BLaER1 (cell line): Measurements from ENCODE around the gene WDFY1.

Source experiments
- H3K27ac ChIP-seq: shearing (Covaris generic); formaldehyde crosslinking; 2 replicates; pipeline ENCODE4 v1.8.1; 2022
- H3K27me3 ChIP-seq: shearing (Covaris generic); formaldehyde crosslinking; 2 replicates; pipeline ENCODE4 v1.8.1; 2022
- H3K36me3 ChIP-seq: shearing (Covaris generic); formaldehyde crosslinking; 2 replicates; pipeline ENCODE4 v1.8.1; 2022
- H3K4me1 ChIP-seq: shearing (Covaris generic); formaldehyde crosslinking; 2 replicates; pipeline ENCODE4 v1.8.1; 2022
- H3K4me2 ChIP-seq: shearing (Covaris generic); formaldehyde crosslinking; 2 replicates; pipeline ENCODE4 v1.8.1; 2022
- H3K4me3 ChIP-seq: shearing (Covaris generic); formaldehyde crosslinking; 2 replicates; pipeline ENCODE4 v1.8.1; 2022
- H3K9ac ChIP-seq: shearing (Covaris generic); formaldehyde crosslinking; 2 replicates; pipeline ENCODE4 v1.8.1; 2022
- H3K9me3 ChIP-seq: shearing (Covaris generic); formaldehyde crosslinking; 2 replicates; pipeline ENCODE4 v1.8.1; 2022
- H4K20me1 ChIP-seq: shearing (Covaris generic); formaldehyde crosslinking; 2 replicates; pipeline ENCODE4 v1.8.1; 2022
- Cebpa-rat ChIP-seq: shearing (Covaris generic); IDR thresholded peaks from 2 replicates; pipeline ENCODE4 v1.8.1; 2022

The WDFY1 gene

DNA sequence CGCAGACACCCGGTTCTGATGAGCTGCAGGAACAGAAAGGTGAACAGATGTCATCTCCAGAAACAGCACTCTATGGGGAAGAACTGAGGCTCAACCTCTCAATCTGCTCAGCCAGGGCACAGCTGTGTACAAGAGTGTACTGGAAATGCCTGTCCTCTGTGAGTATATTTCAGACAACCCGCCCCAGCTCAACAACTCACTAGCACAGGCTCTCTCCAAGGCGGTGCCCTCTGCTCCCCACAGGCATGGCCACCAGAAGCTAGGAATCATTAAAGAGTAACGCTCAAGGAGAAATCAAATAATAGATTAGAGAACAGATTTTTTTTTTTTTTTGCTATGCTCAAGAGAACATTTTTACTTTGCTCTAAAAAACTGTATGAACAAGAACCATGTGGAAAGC is 43.8 kb downstream of the WDFY1 start:
- Histone ChIP-seq H3K4me2 (no peak overlapping the region), H3K9me3 (no peaks in the 10 kb centered on the region), H3K27ac (no peak overlapping the region), H3K9ac (no peak overlapping the region), H4K20me1 (no peaks in the 10 kb centered on the region), H3K36me3 (peaks cover 66% of the 10 kb centered on the region), H3K4me1 (peaks cover 26% of the 10 kb centered on the region), H3K27me3 (no peaks in the 10 kb centered on the region), H3K4me3 (no peak overlapping the region)
- no peak for TF ChIP-seq Cebpa-rat

DNA sequence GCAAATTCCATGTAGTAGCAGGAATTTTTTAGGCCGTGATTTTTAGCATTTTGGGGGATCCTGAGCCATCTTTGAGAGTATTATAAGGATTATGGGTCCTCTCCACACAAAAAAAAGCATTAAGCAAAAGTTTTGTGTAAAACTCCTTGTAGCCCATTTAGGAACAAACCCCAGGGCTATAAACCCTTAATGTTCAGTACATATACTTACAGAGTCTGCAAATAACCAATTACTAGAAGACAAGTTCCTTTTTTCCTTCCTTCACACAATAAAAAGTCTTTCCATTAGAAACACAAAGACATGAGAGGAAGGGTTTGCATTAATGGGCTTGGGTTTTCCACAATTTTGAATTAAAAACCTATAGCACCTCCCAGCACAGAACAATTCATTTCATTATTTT is 44.6 kb downstream of the WDFY1 start:
- Histone ChIP-seq H4K20me1 (no peaks in the 10 kb centered on the region), H3K36me3 (peaks cover 66% of the 10 kb centered on the region), H3K4me2 (no peak overlapping the region), H3K27ac (no peak overlapping the region), H3K4me1 (peaks cover 34% of the 10 kb centered on the region), H3K27me3 (no peaks in the 10 kb centered on the region), H3K9ac (no peak overlapping the region), H3K9me3 (no peaks in the 10 kb centered on the region), H3K4me3 (no peak overlapping the region)
- no peak for TF ChIP-seq Cebpa-rat

DNA sequence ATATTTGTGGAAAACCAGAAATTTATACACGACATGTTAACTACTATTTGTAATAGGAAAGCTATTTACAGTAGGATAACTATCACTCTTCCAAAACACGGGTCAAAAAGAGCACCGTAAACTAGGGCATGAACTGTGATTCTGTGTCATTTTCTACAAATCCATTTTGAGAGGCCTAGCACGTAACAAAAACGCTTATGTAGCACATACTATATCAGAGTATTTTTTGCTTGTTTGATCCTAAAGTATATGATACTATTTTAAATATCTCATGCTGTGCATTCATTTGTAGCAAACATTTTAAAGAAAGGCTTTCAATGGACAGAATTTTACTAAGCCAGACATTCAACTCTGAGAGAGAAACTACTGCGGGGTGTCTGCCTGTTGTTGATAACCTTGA is 45.1 kb downstream of the WDFY1 start:
- Histone ChIP-seq H4K20me1 (no peaks in the 10 kb centered on the region), H3K4me1 (peaks cover 39% of the 10 kb centered on the region), H3K36me3 (peaks cover 63% of the 10 kb centered on the region), H3K9ac (no peak overlapping the region), H3K4me3 (no peak overlapping the region), H3K4me2 (no peak overlapping the region), H3K9me3 (no peaks in the 10 kb centered on the region), H3K27ac (no peak overlapping the region), H3K27me3 (no peaks in the 10 kb centered on the region)
- no peak for TF ChIP-seq Cebpa-rat

DNA sequence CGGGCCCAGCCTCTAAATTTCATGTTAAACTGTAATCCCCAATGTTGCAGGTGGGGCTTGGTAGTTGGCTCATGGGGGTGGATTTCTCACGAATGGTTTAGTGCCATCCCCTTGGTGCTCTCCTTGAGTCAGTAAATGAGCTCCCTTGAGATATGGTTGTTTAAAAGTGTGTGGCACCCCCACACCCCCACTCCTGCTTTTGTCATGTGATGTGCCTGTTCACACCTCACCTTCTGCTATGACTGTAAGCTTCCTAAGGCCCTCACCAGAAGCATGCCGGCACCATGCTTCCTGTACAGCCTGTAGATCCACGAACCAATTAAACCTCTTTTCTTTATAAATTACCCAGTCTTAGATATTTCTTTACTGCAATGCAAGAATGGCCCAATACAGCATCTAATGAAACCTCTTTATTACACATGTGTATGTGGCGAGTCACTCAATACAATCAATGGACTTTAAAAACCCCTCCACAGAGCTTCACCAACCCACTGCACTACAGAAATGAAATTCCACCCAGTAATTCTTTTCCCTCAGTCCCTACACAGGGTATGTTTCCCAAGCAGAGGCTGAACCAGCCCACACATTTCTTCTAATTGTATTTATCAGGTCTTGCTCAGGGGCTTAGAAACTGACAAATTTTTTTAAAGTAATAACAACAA is 47.3 kb downstream of the WDFY1 start:
- H3K36me3 ChIP-seq, result peaks cover 45% of the 10 kb centered on the region
- no peak for TF ChIP-seq Cebpa-rat
- peak overlapping the region; percentile 78 for H3K27ac ChIP-seq

DNA sequence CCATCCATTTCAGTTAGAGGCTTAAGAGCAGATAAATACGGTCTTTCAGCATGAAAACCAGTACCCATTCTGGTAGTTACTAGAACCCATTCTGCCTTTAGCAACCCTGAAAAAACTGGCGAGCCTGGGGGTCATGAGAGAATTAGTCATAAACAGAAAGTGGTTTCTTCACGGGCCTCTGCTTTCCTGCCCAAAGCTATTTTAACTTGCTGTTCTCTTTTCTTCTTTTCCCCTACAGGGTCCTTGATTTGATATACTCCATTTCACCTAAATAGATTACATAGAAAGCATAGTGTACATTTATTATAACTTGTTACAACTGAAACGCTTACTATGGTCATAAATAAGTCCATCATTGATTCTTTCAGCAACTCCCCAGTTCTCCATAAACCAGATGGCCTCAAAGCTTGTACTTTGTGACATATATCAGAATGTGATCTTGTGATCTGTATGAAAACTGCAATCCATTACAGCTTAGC is 48.3 kb downstream of the WDFY1 start:
- Histone ChIP-seq H3K4me1 (peaks cover 71% of the 10 kb centered on the region), H3K9me3 (no peaks in the 10 kb centered on the region), H3K36me3 (peaks cover 40% of the 10 kb centered on the region), H3K4me2 (peak overlapping the region; percentile 82), H4K20me1 (no peaks in the 10 kb centered on the region), H3K27ac (peak overlapping the region; percentile 78), H3K4me3 (peak overlapping the region; percentile 28; the same call in 1 of the 2 replicates), H3K9ac (peak overlapping the region; percentile 64), H3K27me3 (no peaks in the 10 kb centered on the region)
- no peak for TF ChIP-seq Cebpa-rat

More for the DNA sequence above, 47.3 kb downstream of the WDFY1 start:
- Histone ChIP-seq H3K9me3 (no peaks in the 10 kb centered on the region), H3K4me2 (peak overlapping the region; percentile 82), H3K4me1 (peaks cover 62% of the 10 kb centered on the region), H3K27me3 (no peaks in the 10 kb centered on the region), H3K9ac (no peak overlapping the region), H4K20me1 (no peaks in the 10 kb centered on the region), H3K4me3 (no peak overlapping the region)

DNA sequence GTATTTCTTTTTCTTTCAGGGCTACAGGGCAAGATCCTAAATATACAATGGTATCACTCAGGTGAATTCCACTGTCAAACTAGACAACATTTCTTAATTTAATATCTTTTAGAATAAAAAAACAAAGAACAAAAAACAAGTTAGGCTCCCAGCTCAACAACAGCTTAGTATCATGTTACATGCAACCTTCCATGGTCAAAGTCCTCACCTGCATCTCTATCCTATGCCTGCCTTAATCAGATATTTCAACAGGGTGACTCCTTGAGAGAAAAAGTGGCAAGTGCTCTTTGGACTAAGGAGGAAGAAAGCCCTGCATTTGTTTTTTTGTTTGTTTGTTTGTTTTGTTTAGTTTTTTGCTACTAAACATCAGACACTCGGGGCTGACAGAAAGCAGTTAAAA is 50.2 kb downstream of the WDFY1 start:
- no peaks in the 10 kb centered on the region for H3K9me3 ChIP-seq
- no peak for TF ChIP-seq Cebpa-rat
- peak overlapping the region; percentile 78 for H3K27ac ChIP-seq
- peak overlapping the region; percentile 50; the same call in 1 of the 2 replicates for H3K9ac ChIP-seq
- no peaks in the 10 kb centered on the region for H3K27me3 ChIP-seq
- H3K4me1 ChIP-seq, result peaks cover 90% of the 10 kb centered on the region
- peaks cover 24% of the 10 kb centered on the region for H3K36me3 ChIP-seq
- no peaks in the 10 kb centered on the region for H4K20me1 ChIP-seq
- H3K4me2 ChIP-seq, result peak overlapping the region; percentile 82
- H3K4me3 ChIP-seq, result peak overlapping the region; percentile 2; the same call in 1 of the 2 replicates

DNA sequence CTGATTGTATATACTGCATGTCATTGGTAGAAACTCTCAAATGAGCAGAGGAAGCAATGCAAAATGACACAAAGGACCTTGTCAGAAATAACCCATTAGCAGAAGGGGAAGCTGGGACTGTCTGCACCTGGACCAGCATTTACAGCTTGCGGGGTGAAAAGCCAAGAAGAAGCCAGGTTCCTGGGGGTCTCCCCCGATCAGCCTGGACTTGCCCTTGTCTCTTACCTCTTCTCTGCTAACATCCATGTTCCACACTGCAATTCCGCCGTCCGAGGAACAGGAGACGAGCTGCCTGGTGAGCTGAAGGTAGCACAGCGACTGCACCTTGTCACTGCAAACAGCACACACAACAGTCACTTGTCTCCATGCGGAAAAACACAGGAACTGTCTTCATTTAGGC is 51.1 kb downstream of the WDFY1 start:
- H3K9ac ChIP-seq, result 0 out of 2 replicates have a peak overlapping the region, but pooled peaks have one; percentile 37
- H3K4me3 ChIP-seq, result no peak overlapping the region; the same call in 1 of the 2 replicates
- peak overlapping the region; percentile 82 for H3K4me2 ChIP-seq
- H3K27ac ChIP-seq, result peak overlapping the region; percentile 78
- H3K4me1 ChIP-seq, result peaks cover 92% of the 10 kb centered on the region
- H4K20me1 ChIP-seq, result no peaks in the 10 kb centered on the region
- H3K27me3 ChIP-seq, result no peaks in the 10 kb centered on the region
- peaks cover 27% of the 10 kb centered on the region for H3K36me3 ChIP-seq
- peaks cover 7% of the 10 kb centered on the region; the same call in 1 of the 2 replicates for H3K9me3 ChIP-seq
- no peak for TF ChIP-seq Cebpa-rat

DNA sequence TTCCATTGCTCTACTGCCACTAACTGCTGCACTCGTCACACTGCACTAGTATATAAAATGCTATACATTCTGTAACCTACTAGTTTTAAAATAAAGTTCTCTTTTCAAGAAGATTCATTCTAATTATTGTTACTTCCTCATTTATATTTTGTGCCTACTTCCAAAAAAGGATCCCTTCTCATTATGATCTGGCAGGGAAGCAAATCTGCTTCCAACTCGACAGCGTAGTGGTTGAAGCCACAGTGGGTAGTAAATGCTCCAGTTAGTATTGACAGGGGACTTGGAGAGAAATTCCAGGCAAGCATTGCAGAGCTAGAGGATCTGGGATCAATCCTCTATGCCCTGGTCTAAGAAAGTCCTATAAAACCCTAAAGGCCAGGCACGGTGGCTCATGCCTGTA is 54.4 kb downstream of the WDFY1 start:
- peaks cover 76% of the 10 kb centered on the region for H3K4me1 ChIP-seq
- no peak overlapping the region for H3K4me3 ChIP-seq
- H3K9ac ChIP-seq, result no peak overlapping the region
- no peaks in the 10 kb centered on the region for H4K20me1 ChIP-seq
- no peak overlapping the region; the same call in 1 of the 2 replicates for H3K27ac ChIP-seq
- H3K9me3 ChIP-seq, result peaks cover 7% of the 10 kb centered on the region; the same call in 1 of the 2 replicates
- no peak for TF ChIP-seq Cebpa-rat
- H3K4me2 ChIP-seq, result peak overlapping the region; percentile 82
- H3K36me3 ChIP-seq, result peaks cover 22% of the 10 kb centered on the region
- no peaks in the 10 kb centered on the region for H3K27me3 ChIP-seq

DNA sequence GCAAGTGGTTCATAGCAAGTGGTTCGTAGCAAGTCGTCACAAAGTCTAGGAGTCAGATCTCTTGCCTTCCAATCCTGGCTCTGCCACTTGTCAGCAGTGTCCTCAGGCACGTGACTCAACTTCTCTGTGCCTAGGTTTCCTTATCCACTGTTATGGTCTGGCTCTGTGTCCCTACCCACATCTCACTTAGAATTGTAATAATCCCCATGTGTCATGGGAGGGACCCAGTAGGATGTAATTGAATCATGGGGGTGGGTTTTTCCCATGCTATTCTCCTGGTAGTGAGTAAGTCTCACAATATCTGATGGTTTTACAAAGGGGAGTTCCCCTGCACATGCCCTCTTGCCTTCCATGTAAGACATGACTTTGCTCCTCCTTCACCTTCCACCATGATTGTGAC is 55.9 kb downstream of the WDFY1 start:
- H3K4me2 ChIP-seq, result no peak overlapping the region
- no peak overlapping the region for H3K4me3 ChIP-seq
- H3K9me3 ChIP-seq, result peaks cover 7% of the 10 kb centered on the region; the same call in 1 of the 2 replicates
- H3K27me3 ChIP-seq, result no peaks in the 10 kb centered on the region
- no peak overlapping the region for H3K9ac ChIP-seq
- H3K27ac ChIP-seq, result no peak overlapping the region
- peaks cover 62% of the 10 kb centered on the region for H3K4me1 ChIP-seq
- peaks cover 36% of the 10 kb centered on the region for H3K36me3 ChIP-seq
- no peak for TF ChIP-seq Cebpa-rat
- H4K20me1 ChIP-seq, result no peaks in the 10 kb centered on the region

DNA sequence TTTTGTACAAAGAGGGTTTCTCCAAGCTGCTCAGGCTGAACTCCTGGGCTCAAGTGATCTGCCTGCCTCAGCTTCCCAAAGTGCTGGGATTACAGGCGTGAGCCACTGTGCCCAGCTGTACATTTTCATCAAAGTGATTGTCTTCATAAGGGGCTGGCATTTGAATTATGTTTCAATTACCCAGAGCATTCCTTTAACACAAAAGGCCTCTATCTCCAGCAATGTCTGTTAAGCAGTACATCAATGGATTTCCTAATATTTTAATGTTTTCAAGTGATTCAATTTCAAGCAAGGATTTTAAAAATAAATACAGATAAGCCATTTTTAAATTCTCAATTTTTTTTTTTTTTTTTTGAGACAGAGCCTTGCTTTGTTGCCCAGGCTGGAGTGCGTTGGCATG is 56.9 kb downstream of the WDFY1 start:
- Histone ChIP-seq H3K4me2 (no peak overlapping the region), H3K9ac (no peak overlapping the region), H3K9me3 (peaks cover 7% of the 10 kb centered on the region; the same call in 1 of the 2 replicates), H3K4me3 (no peak overlapping the region), H3K4me1 (peaks cover 52% of the 10 kb centered on the region), H3K36me3 (peaks cover 44% of the 10 kb centered on the region), H3K27me3 (no peaks in the 10 kb centered on the region), H4K20me1 (no peaks in the 10 kb centered on the region), H3K27ac (0 out of 2 replicates have a peak overlapping the region, but pooled peaks have one; percentile 32)
- TF ChIP-seq Cebpa-rat, result no peak
